Karpas-422 (cell line): Measurements from ENCODE around the gene ARHGEF40. TPM values are rescaled to one million over a fixed set of nuclear protein-coding genes. Genes with fewer than 3 reads are reported as not detected.
A peak's percentile ranks its signal among the peaks of the same experiment; 100 is the strongest.
"Not testable (repeated sequence)": the region's sequence is repeated elsewhere in the genome, so short reads cannot be mapped to it uniquely, and the experiment has no call there.

Experiments used
- DNase-seq: peaks from one replicate; pipeline ENCODE4 v3.0.0-alpha.2; 2015
- H2AFZ ChIP-seq: fragments of 200-600 bp; sonication (generic); 2 replicates; pipeline ENCODE4 v1.6.1; 2014; ENCODE audit warnings: antibody characterized with exemption, low read length, mixed read lengths
- H3K27ac ChIP-seq: fragments of 200-600 bp; sonication (generic); 2 replicates; pipeline ENCODE4 v1.5.1; 2014; ENCODE audit warnings: mild to moderate bottlenecking, low read length, moderate library complexity
- H3K27me3 ChIP-seq: fragments of 200-600 bp; sonication (generic); 2 replicates; pipeline ENCODE4 v1.6.1; 2014; ENCODE audit warnings: low read length, mixed read lengths
- H3K36me3 ChIP-seq: fragments of 200-600 bp; sonication (generic); 2 replicates; pipeline ENCODE4 v1.6.1; 2014; ENCODE audit warnings: low read length, mixed read lengths; ENCODE audit not compliant: insufficient read depth
- H3K4me1 ChIP-seq: fragments of 200-600 bp; sonication (generic); 2 replicates; pipeline ENCODE4 v1.6.1; 2014; ENCODE audit warnings: mild to moderate bottlenecking, low read length, mixed read lengths
- H3K4me2 ChIP-seq: fragments of 200-600 bp; sonication (generic); 2 replicates; pipeline ENCODE4 v1.6.1; 2014; ENCODE audit warnings: low read length, low read depth, mild to moderate bottlenecking; ENCODE audit not compliant: poor library complexity, severe bottlenecking
- H3K4me3 ChIP-seq: fragments of 200-600 bp; sonication (generic); 2 replicates; pipeline ENCODE4 v1.5.1; 2014; ENCODE audit warnings: mild to moderate bottlenecking, antibody characterized with exemption, low read length, mixed read lengths
- H3K79me2 ChIP-seq: fragments of 200-600 bp; sonication (generic); 2 replicates; pipeline ENCODE4 v1.6.1; 2014; ENCODE audit warnings: mild to moderate bottlenecking, low read length, mixed read lengths
- H3K9ac ChIP-seq: fragments of 200-600 bp; sonication (generic); 2 replicates; pipeline ENCODE4 v1.6.0; 2014; ENCODE audit warnings: low read length
- H3K9me2 ChIP-seq: fragments of 200-600 bp; sonication (generic), shearing (Covaris generic); replicated peaks from 2 replicates; pipeline ENCODE4 v1.6.0; 2014; ENCODE audit warnings: mild to moderate bottlenecking, low read length, moderate library complexity; ENCODE audit not compliant: insufficient read depth
- H3K9me3 ChIP-seq: fragments of 300-700, 200-600 bp; sonication (generic); 2 replicates; pipeline ENCODE4 v1.6.1; 2014; ENCODE audit warnings: low read length, mixed read lengths
- H4K20me1 ChIP-seq: fragments of 200-600 bp; sonication (generic); 2 replicates; pipeline ENCODE4 v1.6.1; 2014; ENCODE audit warnings: mild to moderate bottlenecking, antibody characterized with exemption, low read length, low read depth; ENCODE audit not compliant: insufficient read depth
- total RNA-seq: library from RNA; depleted of rRNA; stranded (reverse); fragments of >200 nt; shearing (Covaris generic); gene quantifications from 2 replicates; pipeline ENCODE4 v1.2.3, GENCODE V29; 2014; ENCODE audit warnings: low replicate concordance

Gene ARHGEF40
- total RNA-seq, 1 experiment from 2014 or later, result 2.2 TPM

DNA sequence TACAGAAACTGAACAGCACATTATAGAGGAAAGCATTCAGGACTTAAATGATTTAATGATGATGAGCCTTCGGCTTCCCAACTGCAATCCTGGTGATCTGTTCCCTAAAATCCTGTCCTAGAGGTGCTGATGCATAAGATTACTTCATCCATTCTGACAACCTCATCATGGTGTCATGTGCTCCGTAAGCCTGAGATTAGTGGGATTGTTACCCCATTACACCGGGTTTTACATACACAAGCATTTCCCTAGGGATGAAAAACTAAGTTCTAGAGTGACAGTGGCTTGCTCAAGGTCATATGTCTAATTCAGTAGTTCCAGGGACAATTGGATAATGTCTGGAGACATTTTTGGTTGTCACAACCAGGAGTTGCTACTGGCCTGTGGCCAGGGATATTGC is 32.9 kb upstream of the ARHGEF40 start:
- H4K20me1 ChIP-seq, result no peaks in the 10 kb centered on the region
- H3K27me3 ChIP-seq, result no peaks in the 10 kb centered on the region
- no peak overlapping the region for H3K27ac ChIP-seq
- H3K4me2 ChIP-seq, result no peak overlapping the region
- no peak overlapping the region for H3K9ac ChIP-seq
- H3K79me2 ChIP-seq, result no peaks in the 10 kb centered on the region
- H2AFZ ChIP-seq, result no peak overlapping the region
- H3K4me1 ChIP-seq, result no peaks in the 10 kb centered on the region
- no peak overlapping the region for H3K4me3 ChIP-seq
- H3K9me2 ChIP-seq, result no peaks in the 10 kb centered on the region
- H3K36me3 ChIP-seq, result no peaks in the 10 kb centered on the region
- DNase-seq, result no peak
- no peaks in the 10 kb centered on the region for H3K9me3 ChIP-seq

DNA sequence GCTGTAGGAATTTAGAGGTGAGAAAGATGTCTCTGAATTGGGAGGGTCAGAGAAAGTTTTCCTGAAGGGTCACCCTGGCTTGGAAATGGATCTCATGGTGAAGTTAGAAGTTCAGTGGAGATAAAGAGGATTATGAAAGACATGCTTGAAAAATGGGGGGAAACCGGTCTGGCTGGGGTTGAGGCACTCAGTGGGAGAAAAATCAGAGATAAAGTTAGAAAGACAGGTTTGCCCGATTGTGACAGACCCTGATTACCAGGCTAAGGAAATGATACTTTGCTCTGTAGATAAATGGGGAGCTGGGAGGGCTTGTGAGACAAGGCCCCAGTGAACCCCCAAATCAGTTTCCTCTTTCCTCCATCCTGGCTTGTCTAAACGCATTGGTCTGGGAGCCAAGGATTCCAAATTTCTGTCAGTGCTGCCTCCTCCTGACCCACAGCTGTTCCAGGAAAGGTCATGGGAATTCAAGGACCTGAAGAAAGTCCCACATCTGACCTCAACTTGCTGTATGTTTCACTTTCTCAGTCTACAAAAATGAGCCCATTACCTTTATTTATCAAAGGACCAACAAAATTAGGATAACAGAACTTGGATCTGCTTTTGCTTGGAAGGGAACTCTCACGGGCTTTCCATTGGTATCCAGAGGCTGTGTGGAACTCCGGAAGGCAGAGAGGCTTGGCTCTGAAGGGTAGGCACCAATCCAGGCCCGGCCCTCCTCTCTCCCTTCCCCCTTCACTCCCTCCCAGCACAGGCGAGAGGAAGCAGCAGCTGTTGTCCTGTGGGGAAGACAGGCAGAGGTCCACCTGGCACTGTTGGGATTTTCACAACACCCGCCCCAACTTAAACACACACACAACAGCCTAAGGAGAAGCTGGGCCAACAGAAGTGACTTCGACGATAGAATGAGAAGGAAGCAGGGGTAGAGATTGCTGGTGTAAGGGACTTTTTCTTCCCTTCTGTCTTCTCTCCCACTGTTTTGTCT is 31.4 kb upstream of the ARHGEF40 start:
- Histone ChIP-seq H3K9me3 (no peaks in the 10 kb centered on the region), H3K9me2 (no peaks in the 10 kb centered on the region), H3K9ac (no peak overlapping the region), H3K36me3 (no peaks in the 10 kb centered on the region), H3K79me2 (no peaks in the 10 kb centered on the region), H4K20me1 (no peaks in the 10 kb centered on the region), H3K27ac (no peak overlapping the region), H3K4me3 (no peak overlapping the region), H2AFZ (no peak overlapping the region), H3K4me1 (no peaks in the 10 kb centered on the region), H3K27me3 (no peaks in the 10 kb centered on the region), H3K4me2 (no peak overlapping the region)
- no peak for DNase-seq

DNA sequence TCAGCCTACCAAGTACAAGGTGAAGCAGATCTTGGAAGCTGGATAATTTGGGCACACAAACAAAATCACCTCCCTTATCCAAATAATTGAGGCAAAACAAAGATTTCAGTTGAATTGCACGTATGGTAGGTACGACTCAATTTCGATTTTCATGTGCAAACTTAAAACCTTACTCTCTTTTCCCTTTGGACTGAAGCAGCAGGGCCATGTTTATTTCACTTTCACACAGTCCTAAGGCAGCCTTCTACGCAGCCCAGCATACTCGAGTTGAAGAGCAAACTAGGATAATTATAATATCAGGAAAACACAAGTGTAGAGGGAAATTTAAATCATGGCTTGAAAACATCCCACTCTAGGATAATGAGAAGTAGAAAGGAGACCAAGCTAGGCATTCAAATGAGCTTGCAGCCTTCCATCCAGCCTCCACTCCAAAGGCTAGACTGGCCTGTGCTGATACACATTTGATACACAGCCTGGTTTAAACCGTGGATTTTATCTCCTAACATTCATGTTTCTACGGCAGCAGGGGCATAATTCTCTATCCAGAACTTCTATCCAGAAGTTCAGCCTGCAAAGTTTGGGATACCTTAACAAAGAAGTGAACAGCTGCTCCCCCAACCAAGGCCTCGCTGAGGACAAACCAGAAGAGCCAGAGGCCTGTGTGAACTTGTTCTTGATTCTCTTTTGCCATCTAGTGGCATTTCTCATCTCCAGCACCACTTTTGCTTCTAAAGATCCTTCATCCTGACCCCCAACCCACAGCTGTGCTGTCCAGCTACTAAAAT is 30.3 kb upstream of the ARHGEF40 start:
- peak; percentile 81 for DNase-seq

DNA sequence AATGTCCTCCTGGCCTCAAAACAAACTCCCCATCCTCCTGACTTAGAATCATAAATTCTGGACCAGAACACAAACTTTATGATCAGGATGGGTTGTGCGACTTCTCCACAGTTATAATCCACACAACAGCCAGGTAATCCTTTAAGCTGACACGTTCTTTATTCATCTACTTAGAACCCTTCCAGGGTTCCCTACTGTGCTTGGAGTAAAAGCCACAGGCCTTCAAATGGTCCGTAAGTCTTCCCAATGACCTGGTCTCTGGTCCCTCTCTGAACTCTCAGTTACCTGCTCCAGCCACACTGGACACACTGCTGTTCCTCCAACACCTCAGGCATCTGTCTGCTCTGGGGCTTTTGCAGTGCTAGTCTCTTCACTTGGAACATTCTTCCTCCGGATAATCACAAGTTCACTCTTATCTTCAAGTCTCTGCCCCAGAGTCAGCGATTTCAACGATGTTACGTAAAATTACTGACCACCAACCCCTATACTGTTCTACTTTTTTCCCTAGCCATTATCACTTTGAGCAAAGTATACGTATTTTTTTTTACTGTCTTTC is 29.7 kb upstream of the ARHGEF40 start:
- no peaks in the 10 kb centered on the region for H3K36me3 ChIP-seq
- no peak overlapping the region for H3K4me3 ChIP-seq
- H4K20me1 ChIP-seq, result no peaks in the 10 kb centered on the region
- no peak overlapping the region for H3K9ac ChIP-seq
- no peak for DNase-seq
- no peak overlapping the region for H3K4me2 ChIP-seq
- no peaks in the 10 kb centered on the region for H3K79me2 ChIP-seq
- no peak overlapping the region for H3K27ac ChIP-seq
- H3K9me3 ChIP-seq, result no peaks in the 10 kb centered on the region
- H3K27me3 ChIP-seq, result no peaks in the 10 kb centered on the region
- no peaks in the 10 kb centered on the region for H3K9me2 ChIP-seq
- no peak overlapping the region for H2AFZ ChIP-seq
- no peaks in the 10 kb centered on the region for H3K4me1 ChIP-seq

More for the DNA sequence above, 30.3 kb upstream of the ARHGEF40 start:
- H3K4me1 ChIP-seq, result no peaks in the 10 kb centered on the region
- no peak overlapping the region for H3K4me2 ChIP-seq
- no peak overlapping the region for H2AFZ ChIP-seq
- H3K79me2 ChIP-seq, result no peaks in the 10 kb centered on the region
- H3K9me3 ChIP-seq, result no peaks in the 10 kb centered on the region
- H3K27me3 ChIP-seq, result no peaks in the 10 kb centered on the region
- no peaks in the 10 kb centered on the region for H3K9me2 ChIP-seq
- H3K9ac ChIP-seq, result no peak overlapping the region
- no peaks in the 10 kb centered on the region for H3K36me3 ChIP-seq
- H3K4me3 ChIP-seq, result no peak overlapping the region
- no peaks in the 10 kb centered on the region for H4K20me1 ChIP-seq
- no peak overlapping the region for H3K27ac ChIP-seq

DNA sequence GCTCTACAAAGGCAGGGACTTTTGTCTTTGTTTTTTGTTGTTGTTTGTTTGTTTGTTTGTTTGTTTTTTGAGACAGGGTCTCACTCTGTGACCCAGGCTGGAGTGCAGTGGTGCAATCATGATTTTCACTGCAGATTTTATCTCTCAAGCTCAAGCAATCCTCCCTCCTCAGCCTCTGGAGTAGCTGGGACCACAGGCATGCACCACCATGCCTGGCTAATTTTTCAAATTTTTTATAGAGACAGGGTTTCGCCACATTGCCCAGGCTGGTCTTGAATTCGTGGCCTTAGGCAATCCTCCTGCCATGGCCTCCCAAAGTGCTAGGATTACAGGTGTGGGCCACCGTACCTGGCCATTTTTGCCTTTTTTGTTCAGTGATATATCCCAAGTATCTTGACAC is 29.2 kb upstream of the ARHGEF40 start:
- not testable (repeated sequence) for H3K4me3 ChIP-seq, H3K36me3 ChIP-seq, H4K20me1 ChIP-seq, H3K4me1 ChIP-seq, H2AFZ ChIP-seq, DNase-seq, H3K27me3 ChIP-seq, H3K9me3 ChIP-seq, H3K9me2 ChIP-seq, H3K27ac ChIP-seq, H3K9ac ChIP-seq, H3K79me2 ChIP-seq, H3K4me2 ChIP-seq

DNA sequence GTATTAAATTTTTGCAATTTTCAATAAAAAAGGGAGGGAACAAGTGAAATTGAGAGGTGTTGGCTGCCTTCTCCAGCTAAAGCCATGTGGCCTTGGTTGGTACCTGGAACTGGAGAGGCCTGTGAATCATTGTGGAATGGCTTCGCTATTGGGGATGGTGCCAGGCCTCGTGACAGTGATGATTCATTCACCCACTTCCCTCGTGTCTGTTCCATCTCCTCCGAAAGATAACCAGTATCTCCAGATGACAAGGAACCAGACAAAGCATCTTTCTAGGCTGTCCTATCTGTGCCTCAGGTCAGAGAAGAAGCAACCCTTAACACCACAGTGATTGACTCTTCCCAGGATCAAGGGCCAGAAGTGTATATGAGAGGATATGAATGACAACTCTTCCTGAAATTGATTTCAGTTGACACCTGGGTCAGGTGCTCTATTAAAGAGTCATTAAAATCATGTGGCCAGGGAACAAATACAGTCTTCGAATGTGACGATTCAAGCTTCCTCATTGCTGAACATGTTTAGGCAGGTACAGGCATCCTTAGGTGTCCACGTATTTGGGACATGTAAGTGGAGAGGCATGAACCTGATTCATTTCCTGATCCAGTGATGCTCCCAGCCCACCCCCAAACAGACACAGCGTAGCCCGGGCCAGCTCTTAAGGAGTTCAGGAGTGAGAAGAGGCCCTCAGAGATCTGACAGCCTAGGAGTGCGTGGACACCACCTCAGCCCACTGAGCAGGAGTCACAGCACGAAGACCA is 28.2 kb upstream of the ARHGEF40 start, which contains the start of gene RNASE7:
Gene RNASE7 (plus strand): TSS at position 687 of the 758 bp plus-strand sequence. CDS start 631 bp downstream, outside the sequence.
- Histone ChIP-seq H4K20me1 (no peaks in the 10 kb centered on the region), H3K27ac (no peak within 1 kb of the TSS), H3K9ac (no peak within 1 kb of the TSS), H3K36me3 (no peaks in the 10 kb centered on the region), H3K9me3 (no peaks in the 10 kb centered on the region), H3K4me1 (no peaks in the 10 kb centered on the region), H3K9me2 (no peaks in the 10 kb centered on the region), H3K79me2 (no peaks in the 10 kb centered on the region), H3K4me2 (no peak within 1 kb of the TSS), H3K27me3 (no peaks in the 10 kb centered on the region), H3K4me3 (no peak within 1 kb of the TSS), H2AFZ (no peak within 1 kb of the TSS)
- DNase-seq, result no peak

DNA sequence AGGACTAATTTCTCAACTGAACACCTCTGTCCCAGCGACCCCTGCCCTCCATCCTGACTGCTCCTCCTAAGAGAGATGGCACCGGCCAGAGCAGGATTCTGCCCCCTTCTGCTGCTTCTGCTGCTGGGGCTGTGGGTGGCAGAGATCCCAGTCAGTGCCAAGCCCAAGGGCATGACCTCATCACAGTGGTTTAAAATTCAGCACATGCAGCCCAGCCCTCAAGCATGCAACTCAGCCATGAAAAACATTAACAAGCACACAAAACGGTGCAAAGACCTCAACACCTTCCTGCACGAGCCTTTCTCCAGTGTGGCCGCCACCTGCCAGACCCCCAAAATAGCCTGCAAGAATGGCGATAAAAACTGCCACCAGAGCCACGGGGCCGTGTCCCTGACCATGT is 27.2 kb upstream of the ARHGEF40 start:
- Histone ChIP-seq H3K9ac (no peak overlapping the region), H3K4me1 (no peaks in the 10 kb centered on the region), H3K27ac (no peak overlapping the region), H3K36me3 (no peaks in the 10 kb centered on the region), H3K79me2 (no peaks in the 10 kb centered on the region), H3K27me3 (no peaks in the 10 kb centered on the region), H2AFZ (no peak overlapping the region), H3K9me2 (no peaks in the 10 kb centered on the region), H4K20me1 (no peaks in the 10 kb centered on the region), H3K4me2 (no peak overlapping the region), H3K4me3 (no peak overlapping the region), H3K9me3 (no peaks in the 10 kb centered on the region)
- DNase-seq, result no peak
